CD4-positive, alpha-beta T cell (primary cell): ENCODE measurements around the gene SPATA31A3. TPM values are rescaled to one million over a fixed set of nuclear protein-coding genes. Genes with fewer than 3 reads are reported as not detected.

ENCODE experiments used
- total RNA-seq, 174 experiments: library from RNA in 2 of 174; stranded (reverse) in 2 of 174; gene quantifications; one replicate each; pipeline ENCODE4 v1.2.3 and lab custom pipeline; 2021 to 2026

SPATA31A3 gene
- total RNA-seq, 2 experiments from 2014 or later: not detected

Other genes with a start within 250 kb of the SPATA31A3 start
- 1 to 10 TPM in 1 of 2 experiments, under 1 TPM in 1; 0.75 to 1.2 TPM for gene ZNF658, start 91.8 kb downstream of the SPATA31A3 start, total RNA-seq